ENCODE results near the gene LNX1. TPM values are rescaled to one million over a fixed set of nuclear protein-coding genes. Genes with fewer than 3 reads are reported as not detected.

LNX1 gene
- total RNA-seq, 4 donors from 2014 or later = 21.7 to 47.2 (median 36.2) TPM

DNA sequence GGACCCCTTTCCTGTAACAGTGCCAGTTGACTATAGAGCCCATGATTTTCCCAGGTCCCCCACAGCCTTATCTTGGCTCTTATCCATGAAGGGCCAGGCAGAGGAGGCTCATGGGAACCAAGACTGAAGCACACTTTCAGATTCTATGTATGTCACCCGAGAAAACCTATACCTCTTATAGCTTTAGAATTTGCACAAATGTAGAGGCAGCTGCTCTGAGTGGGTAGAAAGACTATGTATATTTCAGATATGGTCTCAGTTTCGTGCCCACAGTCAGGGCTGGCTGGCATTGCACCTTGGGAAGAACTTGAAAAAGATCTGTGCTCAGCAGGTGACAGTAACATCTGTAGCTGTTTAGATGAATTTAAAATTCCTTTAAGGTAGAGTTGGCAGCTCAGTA, 8.3 kb upstream of the LNX1 start:
- Histone ChIP-seq H3K4me1 (peaks cover 14% of the 10 kb centered on the region), H3K27me3 (no peaks in the 10 kb centered on the region), H3K4me3 (no peak overlapping the region), H3K27ac (no peak overlapping the region), H3K36me3 (no peaks in the 10 kb centered on the region), H3K9me3 (no peaks in the 10 kb centered on the region)
- TF ChIP-seq POLR2AphosphoS5 (IDR thresholded peaks at IDR 0.05) (no peak), EP300 (IDR thresholded peaks at IDR 0.05) (no peak), POLR2A (IDR thresholded peaks at IDR 0.05) (no peak)
- TF ChIP-seq, protein P1, sequence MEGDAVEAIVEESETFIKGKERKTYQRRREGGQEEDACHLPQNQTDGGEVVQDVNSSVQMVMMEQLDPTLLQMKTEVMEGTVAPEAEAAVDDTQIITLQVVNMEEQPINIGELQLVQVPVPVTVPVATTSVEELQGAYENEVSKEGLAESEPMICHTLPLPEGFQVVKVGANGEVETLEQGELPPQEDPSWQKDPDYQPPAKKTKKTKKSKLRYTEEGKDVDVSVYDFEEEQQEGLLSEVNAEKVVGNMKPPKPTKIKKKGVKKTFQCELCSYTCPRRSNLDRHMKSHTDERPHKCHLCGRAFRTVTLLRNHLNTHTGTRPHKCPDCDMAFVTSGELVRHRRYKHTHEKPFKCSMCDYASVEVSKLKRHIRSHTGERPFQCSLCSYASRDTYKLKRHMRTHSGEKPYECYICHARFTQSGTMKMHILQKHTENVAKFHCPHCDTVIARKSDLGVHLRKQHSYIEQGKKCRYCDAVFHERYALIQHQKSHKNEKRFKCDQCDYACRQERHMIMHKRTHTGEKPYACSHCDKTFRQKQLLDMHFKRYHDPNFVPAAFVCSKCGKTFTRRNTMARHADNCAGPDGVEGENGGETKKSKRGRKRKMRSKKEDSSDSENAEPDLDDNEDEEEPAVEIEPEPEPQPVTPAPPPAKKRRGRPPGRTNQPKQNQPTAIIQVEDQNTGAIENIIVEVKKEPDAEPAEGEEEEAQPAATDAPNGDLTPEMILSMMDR (IDR thresholded peaks at IDR 0.05) = no peak
- WGBS = 95% methylated on average over 2 of the region's 2 CpGs
- DNase-seq (ENCODE audit: low spot score in 2 of 2) = no peak

DNA sequence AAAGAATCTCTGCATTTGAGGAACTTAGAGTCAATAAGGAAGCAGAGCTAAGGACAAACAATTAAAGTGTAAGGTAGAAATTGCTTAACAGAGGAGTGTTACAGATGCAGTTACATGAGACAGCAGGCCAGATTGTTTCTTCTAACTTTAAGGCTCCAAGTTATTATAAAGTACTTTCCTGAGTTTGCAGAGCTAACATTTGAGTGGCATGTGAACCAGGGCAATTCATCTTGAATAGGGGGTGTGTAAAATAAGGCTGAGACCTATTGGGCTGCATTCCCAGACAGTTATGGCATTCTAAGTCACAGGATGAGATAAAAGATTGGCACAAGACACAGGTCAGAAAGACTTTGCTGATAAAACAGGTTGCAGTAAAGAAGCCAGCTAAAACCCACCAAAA, 7.6 kb upstream of the LNX1 start:
- no peaks in the 10 kb centered on the region for H3K9me3 ChIP-seq
- no peak for DNase-seq (ENCODE audit: low spot score in 2 of 2)
- H3K27me3 ChIP-seq = no peaks in the 10 kb centered on the region
- peaks cover 14% of the 10 kb centered on the region for H3K4me1 ChIP-seq
- H3K36me3 ChIP-seq = no peaks in the 10 kb centered on the region
- no peak for TF ChIP-seq EP300 (IDR thresholded peaks at IDR 0.05)
- TF ChIP-seq, protein P1 (IDR thresholded peaks at IDR 0.05) = no peak
- no peak for TF ChIP-seq POLR2AphosphoS5 (IDR thresholded peaks at IDR 0.05)
- no peak overlapping the region for H3K4me3 ChIP-seq
- H3K27ac ChIP-seq = no peak overlapping the region

DNA sequence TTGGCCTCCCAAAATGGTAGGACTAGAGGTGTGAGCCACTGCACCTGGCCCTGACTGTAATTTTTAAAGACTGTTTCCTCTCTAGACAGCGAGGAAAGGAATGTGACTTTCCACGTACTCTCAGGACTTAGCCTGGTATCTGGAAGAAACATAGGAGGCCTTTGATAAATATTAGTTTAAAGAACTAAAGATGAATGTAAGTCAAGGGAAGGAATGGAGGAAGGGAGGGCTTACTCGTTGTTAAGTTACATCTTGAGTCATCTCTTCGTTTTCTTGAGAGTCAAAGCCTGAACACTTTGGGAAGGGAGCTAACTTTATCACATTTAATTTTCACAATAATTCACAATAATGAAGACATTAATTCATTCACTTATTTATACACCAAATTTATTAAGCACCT, 7.2 kb upstream of the LNX1 start:
- no peak for DNase-seq (ENCODE audit: low spot score in 2 of 2)
- Histone ChIP-seq H3K27ac (no peak overlapping the region), H3K9me3 (no peaks in the 10 kb centered on the region), H3K4me1 (peaks cover 15% of the 10 kb centered on the region), H3K27me3 (no peaks in the 10 kb centered on the region), H3K4me3 (no peak overlapping the region), H3K36me3 (no peaks in the 10 kb centered on the region)
- WGBS = 96% methylated on average over 4 of the region's 4 CpGs
- TF ChIP-seq POLR2A (IDR thresholded peaks at IDR 0.05) = no peak
- TF ChIP-seq EP300 (IDR thresholded peaks at IDR 0.05) = no peak
- TF ChIP-seq, protein P1 (IDR thresholded peaks at IDR 0.05) = no peak
- no peak for TF ChIP-seq POLR2AphosphoS5 (IDR thresholded peaks at IDR 0.05)

DNA sequence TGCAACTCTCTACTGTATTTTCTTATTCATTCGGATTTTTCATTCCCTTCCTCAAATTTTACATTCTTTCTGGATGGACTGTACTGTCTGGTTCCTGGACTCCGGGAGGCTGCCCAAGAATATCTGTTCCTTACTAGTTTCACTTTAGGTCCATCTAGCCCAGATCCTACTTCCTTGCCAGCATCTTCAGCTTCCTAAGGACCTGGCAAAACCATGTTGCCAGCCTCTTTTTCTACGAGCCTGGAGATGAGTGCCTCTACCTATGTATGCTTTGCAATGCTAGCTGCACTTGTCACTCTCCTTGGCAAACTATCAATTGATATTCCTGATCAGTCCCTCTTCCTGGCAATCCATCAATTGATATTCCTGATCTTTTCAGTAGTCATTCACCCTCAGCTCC, 5.6 kb upstream of the LNX1 start:
- Histone ChIP-seq H3K4me3 (no peak overlapping the region), H3K27me3 (no peaks in the 10 kb centered on the region), H3K36me3 (no peaks in the 10 kb centered on the region), H3K9me3 (no peaks in the 10 kb centered on the region), H3K4me1 (peaks cover 25% of the 10 kb centered on the region), H3K27ac (no peak overlapping the region)
- no peak for DNase-seq (ENCODE audit: low spot score in 2 of 2)
- TF ChIP-seq, protein P1 (IDR thresholded peaks at IDR 0.05) = no peak
- no peak for TF ChIP-seq POLR2AphosphoS5 (IDR thresholded peaks at IDR 0.05)
- no peak for TF ChIP-seq EP300 (IDR thresholded peaks at IDR 0.05)
- no peak for TF ChIP-seq POLR2A (IDR thresholded peaks at IDR 0.05)
- WGBS = 84% methylated on average over 3 of the region's 3 CpGs

DNA sequence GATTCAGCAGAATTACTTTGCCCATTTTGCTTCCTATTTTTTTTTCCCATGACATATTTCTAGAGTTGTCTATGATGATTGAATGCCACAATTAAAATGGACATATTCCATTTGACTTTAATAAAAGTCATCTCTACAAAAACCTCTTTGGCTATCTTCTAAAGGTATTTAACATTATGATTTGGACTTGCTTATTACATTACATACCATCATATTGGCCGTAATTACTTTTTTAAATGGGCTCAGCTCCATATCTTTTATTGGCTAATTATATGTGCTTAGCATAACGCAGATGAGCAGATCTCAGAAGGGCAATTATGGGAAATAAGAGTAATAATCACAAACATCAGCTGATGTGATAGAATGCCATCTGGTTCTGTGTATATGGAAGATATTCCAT, 4.5 kb upstream of the LNX1 start:
- Histone ChIP-seq H3K4me1 (peaks cover 31% of the 10 kb centered on the region), H3K36me3 (no peaks in the 10 kb centered on the region), H3K9me3 (no peaks in the 10 kb centered on the region), H3K27me3 (no peaks in the 10 kb centered on the region), H3K4me3 (no peak overlapping the region), H3K27ac (no peak overlapping the region)
- TF ChIP-seq EP300 (IDR thresholded peaks at IDR 0.05) = no peak
- TF ChIP-seq POLR2AphosphoS5 (IDR thresholded peaks at IDR 0.05) = no peak
- TF ChIP-seq, protein P1 (IDR thresholded peaks at IDR 0.05) = no peak
- no peak for TF ChIP-seq POLR2A (IDR thresholded peaks at IDR 0.05)
- 59% methylated on average over 2 of the region's 2 CpGs for WGBS
- DNase-seq (ENCODE audit: low spot score in 2 of 2) = no peak

All from suprapubic skin (tissue), 4 donors.